Brain microvascular endothelial cell (primary cell): ENCODE measurements around the gene ADGRV1.
A peak's percentile ranks its signal among the peaks of the same experiment; 100 is the strongest.
"Not testable (repeated sequence)": the region's sequence is repeated elsewhere in the genome, so short reads cannot be mapped to it uniquely, and the experiment has no call there.

Experiments
- DNase-seq: peaks from one replicate; pipeline ENCODE4 v3.0.0-alpha.2; 2020
- H3K27ac ChIP-seq: fragments of 250-450 bp; sonication (Bioruptor Pico); 2 replicates; pipeline ENCODE4 v1.5.1; 2020; ENCODE audit warnings: mild to moderate bottlenecking, moderate library complexity
- H3K27me3 ChIP-seq: fragments of 250-450 bp; sonication (Bioruptor Pico); replicated peaks from 2 replicates; pipeline ENCODE4 v1.5.1; 2020; ENCODE audit warnings: mild to moderate bottlenecking
- H3K36me3 ChIP-seq: fragments of 250-450 bp; sonication (Bioruptor Pico); replicated peaks from 2 replicates; pipeline ENCODE4 v1.5.1; 2020; ENCODE audit warnings: mild to moderate bottlenecking
- H3K4me3 ChIP-seq: 2 replicates; pipeline ENCODE4 v1.5.1; 2011; ENCODE audit warnings: low read depth, mild to moderate bottlenecking, control low read depth, low read length, moderate library complexity
- CTCF ChIP-seq: IDR thresholded peaks from 2 replicates; pipeline ENCODE4 v1.5.1; 2011; ENCODE audit warnings: low read depth, mild to moderate bottlenecking, moderate library complexity, low read length, control low read depth, inconsistent platforms; ENCODE audit errors: missing control alignments
- in situ Hi-C: cut with HindIII; loops from 2 replicates; pipeline ENCODE4 v1.10.0; 2017; ENCODE audit warnings: low sequenced_read_pairs, low pct_ligation_motif_present

ADGRV1 gene

GRCh38 chr5:91058575-91058974 lies 500.0 kb downstream of the ADGRV1 start:
- H3K36me3 ChIP-seq: no peaks in the 10 kb centered on the region
- no peak overlapping the region for H3K4me3 ChIP-seq
- no peak overlapping the region for H3K27ac ChIP-seq
- DNase-seq: no peak
- TF ChIP-seq CTCF: no peak
- in situ Hi-C loops: no loop called here
- no peaks in the 10 kb centered on the region for H3K27me3 ChIP-seq

GRCh38 chr5:91059409-91059808 lies 500.8 kb downstream of the ADGRV1 start:
- no peak overlapping the region for H3K27ac ChIP-seq
- DNase-seq: no peak

GRCh38 chr5:91061094-91061493 lies 502.5 kb downstream of the ADGRV1 start:
- TF ChIP-seq CTCF: no peak
- no peaks in the 10 kb centered on the region for H3K36me3 ChIP-seq
- DNase-seq: no peak
- H3K27me3 ChIP-seq: no peaks in the 10 kb centered on the region
- in situ Hi-C loops: no loop called here
- H3K27ac ChIP-seq: no peak overlapping the region
- no peak overlapping the region for H3K4me3 ChIP-seq

More at GRCh38 chr5:91059409-91059808, 500.8 kb downstream of the ADGRV1 start:
- Histone ChIP-seq H3K36me3 (no peaks in the 10 kb centered on the region), H3K4me3 (no peak overlapping the region), H3K27me3 (no peaks in the 10 kb centered on the region)
- in situ Hi-C loops: no loop called here
- no peak for TF ChIP-seq CTCF

- Histone ChIP-seq H3K4me3 (no peak overlapping the region), H3K27me3 (no peaks in the 10 kb centered on the region), H3K27ac (no peak overlapping the region), H3K36me3 (no peaks in the 10 kb centered on the region)
- in situ Hi-C loops: no loop called here
- no peak for DNase-seq
- no peak for TF ChIP-seq CTCF
These were observed 503.5 kb downstream of the ADGRV1 start for GRCh38 chr5:91061946-91062562.

GRCh38 chr5:91063098-91063690 lies 504.6 kb downstream of the ADGRV1 start:
- DNase-seq: peak; percentile 7
- H3K36me3 ChIP-seq, H3K27ac ChIP-seq, H3K4me3 ChIP-seq, H3K27me3 ChIP-seq, in situ Hi-C loops: not testable (repeated sequence)

GRCh38 chr5:91065496-91065895 lies 506.9 kb downstream of the ADGRV1 start:
- no peaks in the 10 kb centered on the region for H3K27me3 ChIP-seq
- no peak for DNase-seq
- H3K4me3 ChIP-seq: no peak overlapping the region
- H3K36me3 ChIP-seq: no peaks in the 10 kb centered on the region
- in situ Hi-C loops: no loop called here
- TF ChIP-seq CTCF: no peak
- H3K27ac ChIP-seq: no peak overlapping the region
